GM18517 (cell line): ENCODE data around the gene IFRD2.

ENCODE experiments used
- ATAC-seq: cut with Tn5 transposase; IDR thresholded peaks from one replicate; pipeline ENCODE4 v1.9.1; 2021; ENCODE audit warnings: mild to moderate bottlenecking, moderate library complexity; ENCODE audit not compliant: unreplicated experiment

The IFRD2 gene, protein sequence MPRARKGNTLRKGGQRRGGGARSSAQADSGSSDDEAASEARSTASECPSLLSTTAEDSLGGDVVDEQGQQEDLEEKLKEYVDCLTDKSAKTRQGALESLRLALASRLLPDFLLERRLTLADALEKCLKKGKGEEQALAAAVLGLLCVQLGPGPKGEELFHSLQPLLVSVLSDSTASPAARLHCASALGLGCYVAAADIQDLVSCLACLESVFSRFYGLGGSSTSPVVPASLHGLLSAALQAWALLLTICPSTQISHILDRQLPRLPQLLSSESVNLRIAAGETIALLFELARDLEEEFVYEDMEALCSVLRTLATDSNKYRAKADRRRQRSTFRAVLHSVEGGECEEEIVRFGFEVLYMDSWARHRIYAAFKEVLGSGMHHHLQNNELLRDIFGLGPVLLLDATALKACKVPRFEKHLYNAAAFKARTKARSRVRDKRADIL

DNA sequence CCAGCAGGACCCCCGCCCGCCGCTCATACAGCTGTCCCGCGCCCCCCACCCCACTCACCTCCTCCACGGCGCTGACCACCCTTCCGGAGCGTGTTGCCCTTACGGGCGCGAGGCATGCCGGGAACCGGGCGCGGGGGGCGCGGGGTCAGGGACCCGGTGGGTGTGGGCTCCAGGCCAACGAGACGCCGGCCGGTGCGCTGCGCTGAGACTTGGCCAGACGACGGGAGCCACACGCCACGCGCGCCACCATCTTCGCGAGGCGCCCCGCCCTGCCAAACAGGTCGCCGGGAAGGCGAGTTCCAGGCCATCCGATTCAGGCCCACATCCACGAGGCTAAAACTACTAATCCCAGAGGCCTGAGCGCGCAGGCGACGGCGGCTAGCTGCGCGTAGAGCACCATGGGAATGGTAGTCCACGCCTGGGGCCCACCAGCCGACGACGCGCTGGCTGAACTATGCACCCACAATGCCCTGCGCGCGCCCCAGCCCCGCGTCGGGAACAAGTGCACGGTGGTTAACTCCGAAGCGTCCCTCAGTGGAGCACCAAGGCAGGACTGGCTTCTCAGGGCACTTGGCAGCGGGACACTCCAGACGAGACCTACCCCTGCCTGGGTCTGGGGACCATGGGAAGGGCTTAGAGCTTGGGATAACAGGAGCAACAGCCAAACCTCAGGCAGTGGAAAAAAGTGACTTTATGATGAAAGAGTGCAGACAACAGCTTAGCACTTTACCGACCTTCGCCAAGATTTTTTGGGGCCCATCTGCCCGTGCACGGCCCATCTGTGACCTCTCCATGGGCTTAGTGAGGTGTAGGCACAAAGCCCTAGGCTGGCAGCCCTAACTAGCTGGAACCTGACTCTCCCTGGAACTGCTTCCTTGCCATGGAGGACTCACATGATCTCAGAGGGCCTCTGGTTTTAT lies at the start of gene IFRD2:
Gene IFRD2, minus strand, starts transcription at position 271 of the 920 bp plus-strand sequence. Its CDS starts 155 bp downstream, at position 116.
- ATAC-seq = peak; percentile 91

DNA sequence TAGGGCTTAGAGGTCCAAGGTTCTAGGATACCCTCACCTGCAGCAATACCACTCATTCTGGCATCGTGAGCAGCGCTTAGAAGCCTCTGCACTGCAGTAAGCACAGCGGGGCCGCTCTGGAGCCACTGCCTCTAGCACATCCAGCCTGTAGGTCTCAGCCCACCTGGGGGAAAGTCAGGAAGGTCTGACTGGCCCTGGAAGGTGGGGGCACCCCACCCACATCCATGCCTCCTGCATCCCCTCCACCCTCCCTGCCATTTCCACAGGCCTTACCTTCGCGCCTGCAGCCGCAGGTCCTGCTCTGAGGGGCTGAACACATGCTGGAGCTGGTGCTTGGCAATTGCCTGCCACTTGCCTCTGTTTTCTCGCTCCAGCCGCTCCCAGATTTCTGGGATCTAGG lies 49.3 kb upstream of the IFRD2 start:
- ATAC-seq = no peak

DNA sequence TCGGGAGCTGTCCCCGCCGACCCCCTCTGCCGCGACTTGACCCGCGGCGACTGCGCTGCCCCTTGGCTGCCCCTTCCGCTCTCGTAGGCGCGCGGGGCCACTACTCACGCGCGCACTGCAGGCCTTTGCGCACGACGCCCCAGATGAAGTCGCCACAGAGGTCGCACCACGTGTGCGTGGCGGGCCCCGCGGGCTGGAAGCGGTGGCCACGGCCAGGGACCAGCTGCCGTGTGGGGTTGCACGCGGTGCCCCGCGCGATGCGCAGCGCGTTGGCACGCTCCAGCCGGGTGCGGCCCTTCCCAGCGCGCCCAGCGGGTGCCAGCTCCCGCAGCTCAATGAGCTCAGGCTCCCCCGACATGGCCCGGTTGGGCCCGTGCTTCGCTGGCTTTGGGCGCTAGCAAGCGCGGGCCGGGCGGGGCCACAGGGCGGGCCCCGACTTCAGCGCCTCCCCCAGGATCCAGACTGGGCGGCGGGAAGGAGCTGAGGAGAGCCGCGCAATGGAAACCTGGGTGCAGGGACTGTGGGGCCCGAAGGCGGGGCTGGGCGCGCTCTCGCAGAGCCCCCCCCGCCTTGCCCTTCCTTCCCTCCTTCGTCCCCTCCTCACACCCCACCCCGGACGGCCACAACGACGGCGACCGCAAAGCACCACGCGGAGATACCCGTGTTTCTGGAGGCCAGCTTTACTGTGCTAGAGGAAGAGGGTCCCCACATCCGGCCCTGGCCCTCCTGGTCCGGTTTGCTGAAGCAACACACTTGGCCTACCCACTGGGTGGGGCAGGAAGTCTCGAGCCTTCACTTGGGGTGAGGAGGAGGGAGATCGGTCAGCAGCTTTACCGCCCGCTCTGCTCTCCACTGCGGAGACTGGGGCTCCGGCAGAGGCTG lies 48.5 kb upstream of the IFRD2 start, which contains the start of gene RASSF1:
Gene RASSF1, minus strand, starts transcription at position 389 of the 882 bp plus-strand sequence. Its CDS starts 31 bp downstream, at position 358.
- no peak for ATAC-seq

DNA sequence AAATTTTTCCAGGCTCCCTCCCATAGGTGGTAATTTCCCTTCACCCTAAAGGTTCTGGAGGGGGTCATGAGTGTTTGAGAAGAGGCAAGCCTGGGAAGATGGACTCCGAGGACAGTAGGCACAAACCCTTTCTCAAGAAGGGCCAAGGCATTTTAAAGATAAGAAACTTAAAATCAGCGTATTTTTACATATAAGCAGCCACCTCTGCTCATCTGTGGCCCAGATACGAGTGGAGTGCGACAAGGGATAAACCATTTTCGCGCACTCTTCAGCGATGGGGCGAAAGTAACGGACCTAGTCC lies 47.9 kb upstream of the IFRD2 start:
- ATAC-seq = no peak

DNA sequence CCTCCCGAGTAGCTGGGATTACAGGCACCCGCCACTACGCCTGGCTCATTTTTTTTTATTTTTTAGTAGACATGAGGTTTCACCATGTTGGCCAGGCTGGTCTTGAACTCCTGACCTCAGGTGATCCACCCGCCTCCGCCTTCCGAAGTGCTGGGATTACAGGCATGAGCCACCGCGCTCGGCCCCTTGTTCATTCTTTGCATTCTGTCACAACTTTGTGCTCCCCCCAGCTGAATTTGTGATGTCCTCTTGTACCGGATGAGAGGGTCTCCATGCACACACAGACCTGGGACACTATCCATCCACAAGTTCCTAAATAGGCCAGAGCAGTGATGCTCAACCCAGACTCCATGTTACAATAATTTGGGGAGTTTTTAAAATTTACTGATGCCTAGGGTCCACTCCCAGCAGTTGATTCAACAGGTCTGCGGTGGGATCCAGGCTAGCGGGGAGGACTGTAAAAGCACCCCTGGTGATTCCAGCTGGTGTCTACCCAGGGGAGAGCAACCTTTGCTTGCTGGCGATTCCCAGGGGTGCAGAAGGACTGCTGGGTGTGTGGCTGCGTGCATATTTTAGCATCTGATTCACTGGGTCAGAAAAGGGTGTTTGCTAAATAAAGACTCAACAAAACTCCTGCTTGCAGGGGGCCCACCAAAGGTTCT lies 47.4 kb upstream of the IFRD2 start:
- no peak for ATAC-seq

DNA sequence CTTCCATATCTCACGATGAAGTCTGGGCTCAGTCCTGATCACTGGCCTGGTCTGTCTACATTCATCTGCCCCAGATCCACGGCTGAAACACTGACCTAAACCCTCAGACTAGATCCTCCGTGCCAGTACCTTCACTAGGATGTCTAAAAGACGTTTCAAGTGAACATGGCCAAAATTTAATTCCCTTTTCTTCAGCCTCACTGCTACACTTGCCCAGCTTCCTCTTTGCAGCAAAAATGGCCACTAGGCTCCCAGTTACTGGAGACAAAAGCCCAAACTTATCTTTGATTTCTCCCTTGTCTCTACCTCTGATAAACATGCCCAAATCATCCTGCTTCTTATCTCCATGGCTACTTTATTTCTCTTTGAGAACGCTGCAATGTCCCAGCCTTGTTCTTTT lies 46.7 kb upstream of the IFRD2 start:
- ATAC-seq = no peak

DNA sequence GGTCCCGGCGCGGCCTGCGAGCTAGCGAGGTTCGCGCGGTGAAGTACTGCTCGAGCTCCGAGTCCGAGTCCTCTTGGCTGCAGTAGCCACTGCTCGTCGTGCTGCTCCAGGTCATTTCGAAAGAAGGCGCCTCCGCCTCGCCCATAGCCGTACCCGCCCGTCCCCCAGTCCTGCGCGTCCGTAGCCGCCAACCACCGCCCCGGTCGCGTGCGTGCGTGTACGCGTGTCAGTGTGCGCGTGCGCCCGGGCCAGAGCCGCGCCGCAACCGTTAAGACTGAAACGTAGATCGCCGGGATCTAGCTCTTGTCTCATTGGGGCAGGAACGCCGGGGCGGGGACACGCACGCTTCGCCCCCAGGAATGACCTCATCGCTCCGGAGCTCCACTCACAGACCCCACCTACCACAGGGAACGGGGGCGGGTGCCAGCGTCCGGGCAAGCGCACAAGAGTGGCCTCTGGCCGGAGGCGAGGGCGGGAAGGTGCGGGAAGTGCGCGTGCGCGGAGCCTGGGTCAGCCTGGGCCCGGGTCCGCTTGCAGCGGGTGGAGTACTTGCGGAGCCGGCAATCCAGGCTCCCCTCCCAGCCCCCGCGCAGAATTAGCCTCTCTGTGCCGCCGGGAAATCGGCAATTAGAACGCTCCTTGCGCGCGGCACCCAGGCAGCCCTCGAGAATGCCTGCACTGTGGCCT lies 45.1 kb upstream of the IFRD2 start:
- peak; percentile 82 for ATAC-seq

DNA sequence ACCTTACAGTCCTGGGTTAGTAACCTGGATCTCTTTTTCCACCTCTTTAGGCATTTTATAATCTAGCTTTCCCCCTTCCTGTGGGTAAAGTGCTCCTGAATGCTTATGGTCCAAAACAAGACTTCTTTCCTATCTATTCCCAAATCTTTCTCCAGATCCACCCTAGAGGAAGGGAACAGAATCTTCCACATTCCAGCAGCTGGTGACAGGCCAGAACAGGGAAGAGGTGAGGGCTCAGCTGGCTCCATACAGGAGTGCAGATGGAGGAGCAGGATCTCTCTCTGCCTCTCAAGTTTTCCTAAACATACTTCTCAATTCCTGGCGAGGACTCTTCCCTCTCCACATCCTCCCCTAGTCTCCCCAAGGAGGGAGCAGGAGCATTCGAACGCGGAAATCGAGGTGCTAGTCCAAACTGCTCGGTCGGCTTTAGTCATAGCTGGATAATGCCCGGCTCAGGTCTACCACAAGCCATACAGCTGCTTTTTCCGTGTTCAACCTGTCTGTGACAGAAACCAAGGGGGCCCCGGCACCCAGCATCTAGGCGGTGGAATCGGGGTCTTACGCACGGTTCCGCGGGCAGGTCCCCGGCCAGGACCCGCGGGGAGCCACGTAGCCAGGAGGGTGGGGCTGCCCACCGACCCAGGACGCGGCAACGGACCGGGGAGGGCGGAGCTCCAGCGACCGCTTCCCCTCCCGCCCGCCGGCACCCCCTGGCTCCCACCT lies 44.4 kb upstream of the IFRD2 start:
- ATAC-seq = peak; percentile 2

DNA sequence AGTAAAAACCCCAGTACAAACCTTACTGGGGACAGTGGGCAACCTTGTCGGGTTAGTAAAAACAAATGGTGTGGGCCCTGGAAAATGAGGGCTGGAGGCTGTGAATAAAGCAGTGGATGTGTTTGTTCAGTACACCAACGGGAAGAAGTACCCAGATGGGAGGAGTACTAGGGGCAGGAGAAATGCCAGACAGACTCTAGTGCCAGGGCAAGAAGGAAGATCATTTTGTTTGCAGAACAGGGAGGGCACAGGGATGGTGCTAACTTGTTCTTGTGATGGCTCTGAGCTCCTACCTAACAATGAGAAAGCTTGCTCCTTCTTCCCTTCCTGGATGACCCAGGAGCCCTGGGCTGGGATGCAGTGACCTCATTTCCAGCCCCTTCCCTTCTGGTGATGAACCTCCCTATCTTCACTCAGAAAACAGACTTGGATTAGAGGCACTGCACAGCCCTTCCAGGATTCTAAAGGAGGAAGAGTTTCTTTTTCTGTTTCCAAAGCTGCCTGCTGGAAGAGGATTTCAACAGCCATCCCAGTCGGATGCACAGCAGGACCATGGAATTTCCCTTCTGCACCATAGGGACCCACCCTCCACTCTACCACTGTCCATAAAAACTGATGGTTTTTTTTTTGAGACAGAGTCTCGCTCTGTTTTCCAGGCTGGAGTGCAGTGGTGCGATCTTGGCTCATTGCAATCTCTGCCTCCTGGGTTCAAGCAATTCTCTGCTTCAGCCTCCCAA lies 42.3 kb upstream of the IFRD2 start:
- ATAC-seq = no peak

DNA sequence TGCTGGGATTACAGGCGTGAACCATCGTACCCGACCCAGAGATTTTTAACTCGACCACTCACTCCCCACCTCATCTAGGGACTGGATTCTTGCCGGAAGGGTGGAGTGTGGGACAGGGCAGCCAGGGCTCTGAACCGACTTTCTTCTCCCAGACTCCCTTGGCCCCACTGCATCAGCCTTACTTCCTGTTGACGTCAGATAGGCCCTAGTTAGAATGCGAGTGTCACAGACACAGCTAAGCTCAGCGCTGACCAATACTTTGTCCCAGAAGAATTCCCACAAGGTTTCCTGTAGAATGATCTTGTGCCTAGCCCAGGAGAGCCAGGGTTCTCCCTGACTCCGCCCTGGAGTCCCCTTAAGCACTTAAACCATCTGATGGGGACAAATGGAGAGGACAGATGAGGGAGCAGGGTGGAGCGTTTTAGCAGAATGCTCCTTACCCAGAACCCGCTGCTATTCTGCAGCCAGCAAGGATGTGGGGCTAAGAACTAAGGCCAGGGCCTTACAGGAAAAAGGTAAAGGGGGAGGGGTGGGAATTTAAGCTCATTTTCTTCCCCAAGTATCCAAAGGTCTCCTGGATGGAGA lies 41.6 kb upstream of the IFRD2 start:
- no peak for ATAC-seq

DNA sequence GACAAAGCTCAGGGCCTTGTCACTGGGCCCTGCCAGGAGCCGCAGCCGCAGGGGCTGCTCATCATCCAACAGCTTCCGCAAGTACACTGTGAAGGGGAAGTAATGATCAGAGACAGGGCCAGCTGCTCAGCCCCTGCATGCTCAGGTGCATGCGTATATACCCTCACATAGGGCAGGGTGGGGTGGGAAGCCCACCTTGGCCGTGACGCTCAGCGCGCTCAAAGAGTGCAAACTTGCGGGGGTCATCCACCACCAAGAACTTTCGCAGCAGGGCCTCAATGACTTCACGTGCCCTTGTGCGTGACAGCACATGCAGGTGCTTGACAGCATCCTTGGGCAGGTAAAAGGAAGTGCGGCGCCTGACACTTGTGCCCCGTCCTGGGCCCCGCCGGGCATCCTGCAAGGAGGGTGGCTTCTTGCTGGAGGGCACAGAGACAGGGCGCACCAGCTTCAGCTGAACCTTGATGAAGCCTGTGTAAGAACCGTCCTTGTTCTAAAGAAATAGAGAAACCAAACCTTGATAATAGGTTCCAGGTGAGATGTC lies 39.2 kb upstream of the IFRD2 start:
- no peak for ATAC-seq

DNA sequence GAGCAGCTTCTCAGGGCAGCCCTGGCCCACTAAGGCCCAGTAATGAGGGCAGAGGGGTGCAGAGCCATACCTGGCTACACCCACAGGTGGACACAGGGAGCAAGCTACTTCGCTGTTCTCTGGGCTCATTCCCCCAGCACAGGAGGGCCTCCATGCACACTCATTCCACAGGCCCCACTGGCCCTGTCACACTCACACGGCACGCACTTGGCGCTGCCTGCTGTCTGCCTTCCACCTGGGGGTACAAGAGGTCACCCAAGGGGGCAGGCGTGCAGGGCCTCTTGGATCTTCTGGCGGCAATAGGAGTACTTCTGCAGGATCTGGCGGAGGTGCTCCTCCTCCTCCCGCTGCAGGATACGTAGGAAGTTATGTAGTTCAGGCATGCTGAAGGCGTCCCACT lies 38.1 kb upstream of the IFRD2 start:
- no peak for ATAC-seq

DNA sequence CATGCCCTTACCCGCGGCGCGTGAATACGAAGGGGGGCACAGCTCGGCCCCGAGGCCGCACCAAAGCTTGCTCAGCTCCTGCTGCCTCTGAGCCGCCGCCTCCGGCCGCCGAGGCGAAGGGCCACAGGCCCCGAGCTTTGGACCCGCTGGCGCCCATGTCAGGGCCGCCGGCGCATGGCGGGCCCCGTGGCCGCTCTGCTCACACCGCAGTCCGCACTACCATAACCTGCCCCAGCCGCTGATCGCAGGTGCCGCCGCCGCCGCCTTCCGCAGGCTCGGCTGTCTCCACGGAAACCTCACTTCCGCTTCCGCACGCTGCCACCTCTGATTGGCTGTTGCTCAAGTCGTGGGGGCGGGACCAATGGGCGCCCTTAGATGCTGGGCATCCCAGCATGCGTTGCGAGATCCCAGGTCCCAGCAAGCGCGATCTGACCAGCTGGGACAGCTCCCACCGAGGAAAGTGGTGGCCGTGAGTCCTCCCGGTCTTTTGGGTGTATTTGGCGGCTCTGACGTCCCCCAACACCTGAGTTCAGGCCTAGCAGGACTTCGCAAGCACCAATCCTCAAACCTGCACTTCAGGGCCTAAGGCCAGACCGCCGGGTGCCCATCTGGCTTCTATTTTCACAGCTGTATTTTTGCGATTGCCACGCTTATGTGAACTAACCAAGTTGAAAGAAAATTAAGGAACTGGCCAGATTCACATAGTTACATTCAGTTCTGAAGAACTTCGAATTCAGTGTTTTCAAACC lies 35.9 kb upstream of the IFRD2 start, which contains the start of gene TUSC2:
Gene TUSC2, minus strand, starts transcription at position 281 of the 749 bp plus-strand sequence. Its CDS starts 124 bp downstream, at position 157.
- peak; percentile 86 for ATAC-seq

DNA sequence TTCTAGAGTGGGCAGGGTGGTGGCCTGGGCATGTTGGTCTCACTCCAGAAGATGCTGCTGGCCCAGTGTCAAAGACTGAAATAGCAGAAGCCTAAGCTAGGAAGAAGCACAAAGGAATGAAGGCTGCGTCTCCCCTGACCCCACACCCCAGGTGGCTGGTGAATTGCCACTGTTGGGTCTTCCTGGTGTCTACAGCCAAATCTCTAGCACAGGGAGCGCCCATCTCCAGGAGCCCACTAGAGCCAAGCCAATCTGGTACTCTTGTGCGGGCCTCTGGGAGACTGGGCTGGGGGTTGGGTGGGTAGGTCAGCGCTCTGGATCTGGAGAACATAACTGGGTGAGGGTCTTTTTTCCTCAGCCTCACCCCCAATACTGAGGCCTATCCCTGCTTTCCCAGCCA lies 34.9 kb upstream of the IFRD2 start:
- no peak for ATAC-seq

DNA sequence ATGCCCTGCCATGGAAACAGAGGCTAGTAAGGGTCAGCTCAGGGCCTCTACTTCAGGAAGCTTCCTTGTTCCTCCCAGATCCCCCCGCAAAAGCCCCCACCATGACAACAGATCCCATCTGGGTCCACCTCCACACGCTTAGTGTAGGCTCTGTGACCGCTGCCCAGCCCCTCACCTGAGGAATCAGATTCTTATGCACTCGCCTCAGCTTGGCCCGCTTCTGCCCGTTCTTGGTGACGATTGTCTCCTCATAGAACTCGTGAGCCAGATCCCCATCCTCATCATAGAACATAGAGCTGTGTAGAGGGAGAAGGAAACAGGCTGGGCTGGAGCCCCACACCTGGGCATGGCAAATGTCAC lies 33.9 kb upstream of the IFRD2 start:
- no peak for ATAC-seq

DNA sequence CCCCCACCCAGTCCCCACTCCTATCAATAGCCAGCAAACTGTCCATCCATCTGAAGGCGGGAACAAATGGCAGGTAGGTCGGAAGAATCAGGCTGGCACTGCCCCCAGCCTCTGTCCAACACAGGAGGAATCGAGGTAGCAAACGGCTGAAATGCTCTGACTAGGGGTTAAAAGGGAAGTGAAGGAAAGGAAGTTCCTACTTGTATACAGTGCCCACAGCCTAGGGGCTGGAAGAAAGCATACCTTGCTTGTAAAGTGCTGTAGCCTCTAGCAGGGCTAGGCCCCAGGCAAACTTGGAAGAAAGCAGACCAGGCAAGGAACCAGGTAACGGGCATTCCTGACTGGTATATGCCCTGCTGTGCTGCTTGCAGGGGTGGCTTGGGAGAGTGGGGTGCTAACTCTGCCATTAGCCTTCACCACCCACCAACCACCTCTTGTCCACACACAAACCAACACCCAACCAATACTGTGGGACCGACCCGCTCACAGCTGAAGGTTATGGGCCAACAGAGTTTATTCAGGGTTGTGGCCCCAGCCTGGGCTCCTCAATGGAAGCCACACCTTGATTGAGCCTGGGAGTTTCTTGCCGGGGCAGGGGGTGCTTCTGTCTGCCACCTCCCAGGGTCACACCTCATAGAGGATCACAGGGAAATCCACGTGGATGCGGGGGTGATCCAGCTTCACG lies 33.4 kb upstream of the IFRD2 start:
- ATAC-seq = no peak

DNA sequence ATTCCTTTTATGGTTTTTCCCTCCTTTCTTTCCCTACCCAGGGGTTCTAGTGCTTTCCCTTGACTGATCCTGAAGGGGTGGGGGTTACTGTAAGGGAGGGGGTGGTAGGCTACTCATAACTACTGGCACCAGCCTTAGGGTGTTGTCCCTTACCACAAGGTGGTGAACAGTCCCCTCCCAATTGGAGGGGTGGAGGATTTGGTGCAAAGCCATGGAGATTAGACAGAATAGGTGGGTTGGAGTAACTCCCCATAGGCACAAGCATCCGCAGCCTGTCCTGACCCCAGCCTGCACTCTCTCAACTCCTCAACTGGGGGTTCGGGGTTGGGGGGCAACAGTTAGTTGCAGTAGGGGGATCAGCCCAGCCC lies 32.9 kb upstream of the IFRD2 start:
- no peak for ATAC-seq
